IMR-90 (cell line): Measurements from ENCODE around the gene THADA. TPM values are rescaled to one million over a fixed set of nuclear protein-coding genes. Genes with fewer than 3 reads are reported as not detected.

ENCODE experiments used
- ATAC-seq: fragments of 200-7000 bp; cut with Tn5 transposase; 2 replicates; pipeline ENCODE4 v1.9.1; 2020; ENCODE audit warnings: low read depth, mild to moderate bottlenecking, moderate library complexity
- BruUV-seq: library from RNA; stranded (reverse); fragments of 400-500 nt; replicated peaks from 2 replicates; lab custom pipeline; 2021; lab: Mats Ljungman, UMichigan
- CTCF ChIA-PET: fragments of 300-600 bp; formaldehyde crosslinking; extraction: SDS; loops from one replicate; lab custom pipeline; 2021; ENCODE audit warnings: antibody characterized with exemption; lab: Yijun Ruan, JAX
- POLR2A ChIA-PET: fragments of 300-600 bp; sonication (Branson Sonifier 250); formaldehyde crosslinking; loops from one replicate; lab custom pipeline; 2022; ENCODE audit warnings: antibody characterized with exemption; ENCODE audit not compliant: unreplicated experiment; lab: Charles Lee
- DNase-seq: peaks from one replicate; pipeline ENCODE4 v3.0.0; 2013
- H2AFZ ChIP-seq: replicated peaks from 2 replicates; pipeline ENCODE3; 2013; ENCODE audit warnings: low read length, mild to moderate bottlenecking; ENCODE audit not compliant: poor library complexity
- H2AK5ac ChIP-seq: 2 replicates; pipeline ENCODE4 v1.6.1; 2013; ENCODE audit warnings: low read depth, low read length, inconsistent platforms
- H2AK9ac ChIP-seq: replicated peaks from 2 replicates; pipeline ENCODE3; 2013; ENCODE audit warnings: mild to moderate bottlenecking, low read depth, low read length, moderate library complexity; ENCODE audit not compliant: poor library complexity
- H2BK120ac ChIP-seq: 2 replicates; pipeline ENCODE4 v1.6.1; 2013; ENCODE audit warnings: low read depth, low read length, inconsistent platforms
- H2BK15ac ChIP-seq: 3 replicates; pipeline ENCODE4 v1.6.1; 2013; ENCODE audit warnings: low read depth, low read length, inconsistent platforms
- H2BK20ac ChIP-seq: 2 replicates; pipeline ENCODE4 v1.6.1; 2013; ENCODE audit warnings: low read depth, mild to moderate bottlenecking, inconsistent platforms, low read length, moderate library complexity
- H2BK5ac ChIP-seq: 2 replicates; pipeline ENCODE4 v1.6.1; 2013; ENCODE audit warnings: mild to moderate bottlenecking, low read depth, low read length, inconsistent platforms; ENCODE audit not compliant: poor library complexity, severe bottlenecking
- H3K14ac ChIP-seq: replicated peaks from 2 replicates; pipeline ENCODE4 v1.6.1; 2013; ENCODE audit warnings: low read depth, low read length, inconsistent platforms
- H3K18ac ChIP-seq: 2 replicates; pipeline ENCODE4 v1.6.1; 2013; ENCODE audit warnings: low read depth, low read length, control low read depth
- H3K23ac ChIP-seq: 2 replicates; pipeline ENCODE4 v1.6.1; 2013; ENCODE audit warnings: low read depth, low read length, inconsistent platforms
- H3K27ac ChIP-seq: 2 replicates; pipeline ENCODE4 v1.5.1; 2013; ENCODE audit warnings: mild to moderate bottlenecking, control low read depth, low read length; ENCODE audit not compliant: insufficient read depth
- H3K27me3 ChIP-seq: 2 replicates; pipeline ENCODE4 v1.6.1; 2013; ENCODE audit warnings: low read length; ENCODE audit not compliant: control insufficient read depth, insufficient read depth
- H3K36me3 ChIP-seq: 2 replicates; pipeline ENCODE4 v1.6.1; 2013; ENCODE audit warnings: low read length, mixed read lengths; ENCODE audit not compliant: control insufficient read depth, insufficient read depth
- H3K4ac ChIP-seq: 2 replicates; pipeline ENCODE4 v1.6.1; 2013; ENCODE audit warnings: low read depth, low read length, inconsistent platforms
- H3K4me1 ChIP-seq: 2 replicates; pipeline ENCODE4 v1.6.1; 2013; ENCODE audit warnings: low read length, mixed read lengths; ENCODE audit not compliant: control insufficient read depth, insufficient read depth
- H3K4me2 ChIP-seq: 2 replicates; pipeline ENCODE4 v1.6.1; 2013; ENCODE audit warnings: low read depth, mild to moderate bottlenecking, control low read depth, low read length, moderate library complexity
- H3K4me3 ChIP-seq: 2 replicates; pipeline ENCODE4 v1.5.1; 2013; ENCODE audit warnings: low read depth, mild to moderate bottlenecking, control low read depth, low read length, moderate library complexity; ENCODE audit not compliant: insufficient read depth
- H3K56ac ChIP-seq: 2 replicates; pipeline ENCODE4 v1.6.1; 2013; ENCODE audit warnings: low read length, inconsistent platforms; ENCODE audit not compliant: insufficient read depth; ENCODE audit errors: extremely low read depth
- H3K79me1 ChIP-seq, 2 experiments: 2 replicates each; pipeline ENCODE4 v1.6.1; 2013; ENCODE audit warnings: low read length in 2 of 2, inconsistent platforms in 1 of 2, low read depth in 1 of 2
- H3K9ac ChIP-seq: 2 replicates; pipeline ENCODE4 v1.6.1; 2013; ENCODE audit warnings: low read depth, low read length, control low read depth
- H3K9me1 ChIP-seq: 2 replicates; pipeline ENCODE4 v1.6.1; 2013; ENCODE audit warnings: low read length, inconsistent platforms; ENCODE audit not compliant: insufficient read depth
- H3K9me3 ChIP-seq: 2 replicates; pipeline ENCODE4 v1.6.1; 2013; ENCODE audit warnings: low read length; ENCODE audit not compliant: control insufficient read depth, insufficient read depth
- H4K20me1 ChIP-seq: 2 replicates; pipeline ENCODE4 v1.6.1; 2013; ENCODE audit warnings: low read length, inconsistent platforms; ENCODE audit not compliant: insufficient read depth
- H4K5ac ChIP-seq: 2 replicates; pipeline ENCODE4 v1.6.1; 2013; ENCODE audit warnings: mild to moderate bottlenecking, low read depth, low read length, control low read depth
- H4K8ac ChIP-seq, 2 experiments: 2 replicates each; pipeline ENCODE4 v1.6.1; 2013; ENCODE audit warnings: low read depth in 2 of 2, low read length in 2 of 2, control low read depth in 1 of 2, inconsistent platforms in 1 of 2
- H4K91ac ChIP-seq: 2 replicates; pipeline ENCODE4 v1.6.1; 2013; ENCODE audit warnings: low read depth, low read length, inconsistent platforms; ENCODE audit not compliant: insufficient read depth
- BHLHE40 ChIP-seq: fragments of 150-350 bp; IDR thresholded peaks from 2 replicates; pipeline ENCODE4 v1.6.1; 2016; ENCODE audit warnings: mild to moderate bottlenecking, low read depth, low read length
- CEBPB ChIP-seq: IDR thresholded peaks from 2 replicates; pipeline ENCODE4 v1.6.1; 2012; ENCODE audit warnings: low read depth, low read length, improper control_type of control experiment
- CHD1 ChIP-seq: IDR thresholded peaks from 2 replicates; pipeline ENCODE4 v1.6.1; 2012; ENCODE audit warnings: low read depth, low read length, improper control_type of control experiment
- FOS ChIP-seq: fragments of 150-350 bp; IDR thresholded peaks from 2 replicates; pipeline ENCODE4 v1.6.1; 2016; ENCODE audit warnings: low read depth, low read length
- MAZ ChIP-seq: IDR thresholded peaks from 2 replicates; pipeline ENCODE4 v1.6.1; 2012; ENCODE audit warnings: low read depth, mild to moderate bottlenecking, low read length, improper control_type of control experiment, moderate library complexity, borderline replicate concordance
- MXI1 ChIP-seq: IDR thresholded peaks from 2 replicates; pipeline ENCODE4 v1.6.1; 2012; ENCODE audit warnings: low read depth, mild to moderate bottlenecking, low read length, moderate library complexity, borderline replicate concordance
- POLR2A ChIP-seq: IDR thresholded peaks from 2 replicates; pipeline ENCODE4 v1.6.1; 2012; ENCODE audit warnings: mild to moderate bottlenecking, low read depth, low read length
- RAD21 ChIP-seq: IDR thresholded peaks from 2 replicates; pipeline ENCODE4 v1.6.1; 2012; ENCODE audit warnings: low read length, improper control_type of control experiment
- RCOR1 ChIP-seq: IDR thresholded peaks from 2 replicates; pipeline ENCODE4 v1.6.1; 2012; ENCODE audit warnings: mild to moderate bottlenecking, low read length, improper control_type of control experiment; ENCODE audit not compliant: insufficient replicate concordance
- RFX5 ChIP-seq: IDR thresholded peaks from 2 replicates; pipeline ENCODE4 v1.8.0; 2012; ENCODE audit warnings: low read depth, mild to moderate bottlenecking, low read length, moderate library complexity
- SMC3 ChIP-seq: fragments of 150-350 bp; IDR thresholded peaks from 2 replicates; pipeline ENCODE4 v1.6.1; 2016; ENCODE audit warnings: low read depth, mild to moderate bottlenecking, antibody characterized with exemption, low read length, moderate library complexity
- WGBS, 2 experiments: methylation state at CpG; one replicate each; pipeline versions ENCODE4 v1.1.5 to v1.1.7; 2013; ENCODE audit warnings: missing lambda C conversion rate in 2 of 2; ENCODE audit not compliant: insufficient read length in 1 of 2; ENCODE audit errors: extremely low coverage in 2 of 2; 5-methylcytosine and 5-hydroxymethylcytosine counted together
- dilution Hi-C: fragments of 300-500 bp; cut with HindIII; formaldehyde crosslinking; loops from one replicate; pipeline ENCODE4 v1.14.3; 2018; ENCODE audit warnings: low sequenced_read_pairs; ENCODE audit not compliant: unreplicated experiment
- in situ Hi-C: fragments of 300-500 bp; cut with MboI; formaldehyde crosslinking; loops from 3 replicates; pipeline ENCODE4 v1.14.3; 2019; ENCODE audit warnings: low sequenced_read_pairs, inconsistent platforms, mixed read lengths
- intact Hi-C: fragments of 100-400 bp; cut with micrococcal nuclease; formaldehyde crosslinking; loops from 2 replicates; pipeline ENCODE4 v1.10.0; 2022
- polyA plus RNA-seq, 3 experiments: library from polyadenylated mRNA; depleted of rRNA; stranded (reverse); fragments of >200 nt; gene quantifications; 2 replicates each; pipeline ENCODE4 v1.2.3, GENCODE V29; 2012; ENCODE audit warnings: low replicate concordance in 1 of 3
- total RNA-seq: library from RNA; depleted of rRNA; stranded (reverse); fragments of >200 nt; gene quantifications from 2 replicates; pipeline ENCODE4 v1.2.3, GENCODE V29; 2012
- TF ChIP-seq, protein P1 (sequence below): conservative IDR thresholded peaks from 2 replicates; pipeline ENCODE4 v1.5.1; 2012; ENCODE audit warnings: mild to moderate bottlenecking, low read depth, low read length, improper control_type of control experiment
- TF ChIP-seq, protein P2 (sequence below): fragments of 150-350 bp; IDR thresholded peaks from 2 replicates; pipeline ENCODE4 v1.6.1; 2016; ENCODE audit warnings: low read depth, mild to moderate bottlenecking, low read length, moderate library complexity, borderline replicate concordance

The THADA gene
- total and polyA plus RNA-seq, 2 of the 4 experiments (the other 2 are of a cell fraction) = 10.5 to 21.3 TPM

- POLR2A ChIA-PET = interaction anchor here (1.2 kb wide), 1 partner anchor 124 kb away, joined by 3 read pairs; no protein-coding TSS in a partner anchor
- CTCF ChIA-PET = interaction anchor here (2.2 kb wide), 1 partner anchor 250 kb away, joined by 8 read pairs; no protein-coding TSS in a partner anchor
These were observed 370.6 kb downstream of the THADA start for GRCh38 chr2:43225093-43225787.

More at GRCh38 chr2:43225093-43225787, 370.6 kb downstream of the THADA start:
- peak overlapping the region; percentile 92 for H3K4ac ChIP-seq
- H4K8ac ChIP-seq = peak overlapping the region; percentile 29 to 68; a peak in 2 of 4 replicates
- in situ Hi-C loops (loop anchor here (10.0 kb wide), 2 partner anchors 150 to 250 kb away; no protein-coding TSS in a partner anchor), intact Hi-C loops (loop anchor here (5.0 kb wide), 1 partner anchor 117 kb away; no protein-coding TSS in a partner anchor), dilution Hi-C loops (no loop called here)
- H2AFZ ChIP-seq = peak overlapping the region; percentile 83
- H4K5ac ChIP-seq = peak overlapping the region; percentile 27; the same call in 1 of the 2 replicates
- H4K91ac ChIP-seq = peak overlapping the region; percentile 70; the same call in 1 of the 2 replicates
- peak overlapping the region; percentile 63 for H3K18ac ChIP-seq
- peak overlapping the region; percentile 88 for H2BK120ac ChIP-seq
- H4K20me1 ChIP-seq = peaks cover 37% of the 10 kb centered on the region
- peak overlapping the region; percentile 98 for H2BK5ac ChIP-seq
- peak overlapping the region; percentile 92 for H3K14ac ChIP-seq
- H3K4me2 ChIP-seq = peak overlapping the region; percentile 61
- H2AK5ac ChIP-seq = peak overlapping the region; percentile 49
- H3K79me1 ChIP-seq = peaks cover 8 to 18% of the 10 kb centered on the region in 2 experiments; a peak in 3 of 4 replicates
- ATAC-seq (no peak), DNase-seq (peak; percentile 64)
- H2BK15ac ChIP-seq = no peak overlapping the region
- H3K27me3 ChIP-seq = no peaks in the 10 kb centered on the region
- 1% methylated on average over 48 of the region's 74 CpGs; no CpG with 5 or more reads in 1 of the 2 experiments for WGBS, 2 experiments
- H3K9me3 ChIP-seq = no peaks in the 10 kb centered on the region
- H2BK20ac ChIP-seq = no peak overlapping the region
- H3K4me1 ChIP-seq = peaks cover 8% of the 10 kb centered on the region
- H3K23ac ChIP-seq = peak overlapping the region; percentile 77
- peak overlapping the region; percentile 96 for H3K27ac ChIP-seq
- peaks cover 24% of the 10 kb centered on the region for H3K36me3 ChIP-seq
- peak overlapping the region; percentile 91 for H3K9ac ChIP-seq
- TSS peak; percentile 53 for BruUV-seq
- no peak for TF ChIP-seq CEBPB
- no peak for TF ChIP-seq RAD21
- TF ChIP-seq CHD1 = no peak; the same call in 1 of the 2 replicates
- TF ChIP-seq, protein P1, sequence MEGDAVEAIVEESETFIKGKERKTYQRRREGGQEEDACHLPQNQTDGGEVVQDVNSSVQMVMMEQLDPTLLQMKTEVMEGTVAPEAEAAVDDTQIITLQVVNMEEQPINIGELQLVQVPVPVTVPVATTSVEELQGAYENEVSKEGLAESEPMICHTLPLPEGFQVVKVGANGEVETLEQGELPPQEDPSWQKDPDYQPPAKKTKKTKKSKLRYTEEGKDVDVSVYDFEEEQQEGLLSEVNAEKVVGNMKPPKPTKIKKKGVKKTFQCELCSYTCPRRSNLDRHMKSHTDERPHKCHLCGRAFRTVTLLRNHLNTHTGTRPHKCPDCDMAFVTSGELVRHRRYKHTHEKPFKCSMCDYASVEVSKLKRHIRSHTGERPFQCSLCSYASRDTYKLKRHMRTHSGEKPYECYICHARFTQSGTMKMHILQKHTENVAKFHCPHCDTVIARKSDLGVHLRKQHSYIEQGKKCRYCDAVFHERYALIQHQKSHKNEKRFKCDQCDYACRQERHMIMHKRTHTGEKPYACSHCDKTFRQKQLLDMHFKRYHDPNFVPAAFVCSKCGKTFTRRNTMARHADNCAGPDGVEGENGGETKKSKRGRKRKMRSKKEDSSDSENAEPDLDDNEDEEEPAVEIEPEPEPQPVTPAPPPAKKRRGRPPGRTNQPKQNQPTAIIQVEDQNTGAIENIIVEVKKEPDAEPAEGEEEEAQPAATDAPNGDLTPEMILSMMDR = no peak
- TF ChIP-seq RCOR1 = no peak
- TF ChIP-seq MAZ = no peak
- TF ChIP-seq, protein P2, sequence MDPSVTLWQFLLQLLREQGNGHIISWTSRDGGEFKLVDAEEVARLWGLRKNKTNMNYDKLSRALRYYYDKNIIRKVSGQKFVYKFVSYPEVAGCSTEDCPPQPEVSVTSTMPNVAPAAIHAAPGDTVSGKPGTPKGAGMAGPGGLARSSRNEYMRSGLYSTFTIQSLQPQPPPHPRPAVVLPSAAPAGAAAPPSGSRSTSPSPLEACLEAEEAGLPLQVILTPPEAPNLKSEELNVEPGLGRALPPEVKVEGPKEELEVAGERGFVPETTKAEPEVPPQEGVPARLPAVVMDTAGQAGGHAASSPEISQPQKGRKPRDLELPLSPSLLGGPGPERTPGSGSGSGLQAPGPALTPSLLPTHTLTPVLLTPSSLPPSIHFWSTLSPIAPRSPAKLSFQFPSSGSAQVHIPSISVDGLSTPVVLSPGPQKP = no peak
- no peak for TF ChIP-seq POLR2A
- no peak for TF ChIP-seq FOS
- TF ChIP-seq MXI1 = peak; percentile 41; the same call in 1 of the 2 replicates
- peak; percentile 59; the same call in 1 of the 2 replicates for TF ChIP-seq BHLHE40
- no peak for TF ChIP-seq SMC3
- TF ChIP-seq RFX5 = no peak
- H3K9me1 ChIP-seq = no peaks in the 10 kb centered on the region; the same call in 1 of the 2 replicates
- H3K4me3 ChIP-seq = peak overlapping the region; percentile 87
- H3K56ac ChIP-seq = peak overlapping the region; percentile 91; the same call in 1 of the 2 replicates
- H2AK9ac ChIP-seq = peak overlapping the region; percentile 97
